ENCODE measurements around the gene LYPD6B. TPM values are rescaled to one million over a fixed set of nuclear protein-coding genes. Genes with fewer than 3 reads are reported as not detected.

LYPD6B gene
- total RNA-seq, 2 experiments from 2014 or later, result not detected

- H3K9me3 ChIP-seq (ENCODE audit: low read length), result no peaks in the 10 kb centered on the region
- H3K79me2 ChIP-seq (ENCODE audit: insufficient read depth, low read depth, low read length), result no peaks in the 10 kb centered on the region
- H3K9me2 ChIP-seq (ENCODE audit: insufficient read depth, low read length), result no peaks in the 10 kb centered on the region
- POLR2A ChIA-PET, result no interaction called here
- no peak for DNase-seq (ENCODE audit: low spot score)
- no peak overlapping the region for H3K4me3 ChIP-seq (ENCODE audit: low read depth, low read length, poor library complexity, severe bottlenecking)
- H3K36me3 ChIP-seq (ENCODE audit: insufficient read depth, low read length), result no peaks in the 10 kb centered on the region
- BruUV-seq (replicated peaks), result no TSS peak
- H4K20me1 ChIP-seq (ENCODE audit: insufficient read depth, low read length), result no peaks in the 10 kb centered on the region
- H3K27ac ChIP-seq (ENCODE audit: low read depth, low read length, poor library complexity, severe bottlenecking), result no peak overlapping the region
- CTCF ChIA-PET (ENCODE audit: unreplicated experiment), result no interaction called here
- TF ChIP-seq CTCF (conservative IDR thresholded peaks at IDR 0.05; ENCODE audit: low read length) (no peak), EZH2phosphoT487 (IDR thresholded peaks at IDR 0.05; ENCODE audit: borderline replicate concordance, low read depth, low read length) (no peak)
- H2AFZ ChIP-seq (ENCODE audit: low read length), result no peak overlapping the region
- intact Hi-C loops (cut with micrococcal nuclease; ENCODE audit: unreplicated experiment), result no loop called here
- no peak overlapping the region for H3K4me2 ChIP-seq (ENCODE audit: low read length)
- no peaks in the 10 kb centered on the region for H3K4me1 ChIP-seq (ENCODE audit: insufficient read depth, low read length, poor library complexity, severe bottlenecking)
Observed at GRCh38 chr2:149075105-149075504, 36.6 kb downstream of the LYPD6B start.

GRCh38 chr2:149075853-149076252, 37.4 kb downstream of the LYPD6B start:
- H3K4me2 ChIP-seq (ENCODE audit: low read length), result no peak overlapping the region
- H3K36me3 ChIP-seq (ENCODE audit: insufficient read depth, low read length), result no peaks in the 10 kb centered on the region
- intact Hi-C loops (cut with micrococcal nuclease; ENCODE audit: unreplicated experiment), result no loop called here
- H3K79me2 ChIP-seq (ENCODE audit: insufficient read depth, low read depth, low read length), result no peaks in the 10 kb centered on the region
- no TSS peak for BruUV-seq (replicated peaks)
- no peak overlapping the region for H3K27ac ChIP-seq (ENCODE audit: low read depth, low read length, poor library complexity, severe bottlenecking)
- no peaks in the 10 kb centered on the region for H3K9me3 ChIP-seq (ENCODE audit: low read length)
- H3K4me1 ChIP-seq (ENCODE audit: insufficient read depth, low read length, poor library complexity, severe bottlenecking), result no peaks in the 10 kb centered on the region
- CTCF ChIA-PET (ENCODE audit: unreplicated experiment), result no interaction called here
- no peak for DNase-seq (ENCODE audit: low spot score)
- no peaks in the 10 kb centered on the region for H4K20me1 ChIP-seq (ENCODE audit: insufficient read depth, low read length)
- POLR2A ChIA-PET, result no interaction called here
- no peak overlapping the region for H2AFZ ChIP-seq (ENCODE audit: low read length)
- no peaks in the 10 kb centered on the region for H3K9me2 ChIP-seq (ENCODE audit: insufficient read depth, low read length)
- no peak overlapping the region for H3K4me3 ChIP-seq (ENCODE audit: low read depth, low read length, poor library complexity, severe bottlenecking)
- no peak for TF ChIP-seq EZH2phosphoT487 (IDR thresholded peaks at IDR 0.05; ENCODE audit: borderline replicate concordance, low read depth, low read length)
- no peak for TF ChIP-seq CTCF (conservative IDR thresholded peaks at IDR 0.05; ENCODE audit: low read length)

- Histone ChIP-seq H3K79me2 (ENCODE audit: insufficient read depth, low read depth, low read length) (no peaks in the 10 kb centered on the region), H3K27ac (ENCODE audit: low read depth, low read length, poor library complexity, severe bottlenecking) (no peak overlapping the region), H3K4me3 (ENCODE audit: low read depth, low read length, poor library complexity, severe bottlenecking) (no peak overlapping the region), H4K20me1 (ENCODE audit: insufficient read depth, low read length) (no peaks in the 10 kb centered on the region), H3K4me1 (ENCODE audit: insufficient read depth, low read length, poor library complexity, severe bottlenecking) (no peaks in the 10 kb centered on the region), H2AFZ (ENCODE audit: low read length) (no peak overlapping the region), H3K36me3 (ENCODE audit: insufficient read depth, low read length) (no peaks in the 10 kb centered on the region), H3K9me3 (ENCODE audit: low read length) (no peaks in the 10 kb centered on the region), H3K4me2 (ENCODE audit: low read length) (no peak overlapping the region), H3K9me2 (ENCODE audit: insufficient read depth, low read length) (no peaks in the 10 kb centered on the region)
- no TSS peak for BruUV-seq (replicated peaks)
- DNase-seq (ENCODE audit: low spot score), result no peak
- TF ChIP-seq CTCF (conservative IDR thresholded peaks at IDR 0.05; ENCODE audit: low read length) (no peak), EZH2phosphoT487 (IDR thresholded peaks at IDR 0.05; ENCODE audit: borderline replicate concordance, low read depth, low read length) (no peak)
- intact Hi-C loops (cut with micrococcal nuclease; ENCODE audit: unreplicated experiment), result no loop called here
- CTCF ChIA-PET (ENCODE audit: unreplicated experiment), result no interaction called here
- POLR2A ChIA-PET, result interaction anchor here (1.0 kb wide), 1 partner anchor 16 kb away, joined by 3 read pairs; no protein-coding TSS in a partner anchor
Observed at GRCh38 chr2:149076863-149077412, 38.4 kb downstream of the LYPD6B start.
